ENCODE data around the gene MDP1. TPM values are rescaled to one million over a fixed set of nuclear protein-coding genes. Genes with fewer than 3 reads are reported as not detected.
A peak's percentile ranks its signal among the peaks of the same experiment; 100 is the strongest.

The MDP1 gene
- total and polyA plus RNA-seq, 7 donors: 6.2 to 19.7 (median 13.0) TPM

- peak in 1 of 4 donors; percentile 15 for ATAC-seq
- WGBS, 3 donors: 61 to 67% (median 66%) methylated on average over 16 of the region's 16 CpGs
- intact Hi-C loops (cut with DNase I): no loop called here
Observed at GRCh38 chr14:24259282-24260025, 43.6 kb upstream of the MDP1 start.

GRCh38 chr14:24258548-24259265 is 42.8 kb upstream of the MDP1 start:
- DNase-seq: no peak

More at GRCh38 chr14:24259282-24260025, 43.6 kb upstream of the MDP1 start:
- TF ChIP-seq CTCF (IDR thresholded peaks at IDR 0.05): no peak
- Histone ChIP-seq H3K36me3 (ENCODE audit: insufficient read depth in 1 of 2, low read depth in 1 of 2) (no peaks in the 10 kb centered on the region), H3K4me1 (no peaks in the 10 kb centered on the region), H3K27ac (no peak overlapping the region), H3K9me3 (no peaks in the 10 kb centered on the region), H3K4me3 (no peak overlapping the region), H3K27me3 (ENCODE audit: insufficient read depth in 3 of 3, low read length in 2 of 3) (no peaks in the 10 kb centered on the region)
- DNase-seq: no peak

GRCh38 chr14:24258119-24258518 is 42.3 kb upstream of the MDP1 start:
- intact Hi-C loops (cut with DNase I): no loop called here
- Histone ChIP-seq H3K9me3 (no peaks in the 10 kb centered on the region), H3K27me3 (ENCODE audit: insufficient read depth in 3 of 3, low read length in 2 of 3) (no peaks in the 10 kb centered on the region), H3K4me1 (no peaks in the 10 kb centered on the region), H3K36me3 (ENCODE audit: insufficient read depth in 1 of 2, low read depth in 1 of 2) (no peaks in the 10 kb centered on the region), H3K4me3 (no peak overlapping the region), H3K27ac (no peak overlapping the region)
- 83 to 86% (median 86%) methylated on average over 9 of the region's 9 CpGs for WGBS, 3 donors
- TF ChIP-seq CTCF (IDR thresholded peaks at IDR 0.05): no peak
- DNase-seq (no peak), ATAC-seq (no peak)

More at GRCh38 chr14:24258548-24259265, 42.8 kb upstream of the MDP1 start:
- no peak for TF ChIP-seq CTCF (IDR thresholded peaks at IDR 0.05)
- 85 to 89% (median 88%) methylated on average over 18 of the region's 18 CpGs for WGBS, 3 donors
- H3K9me3 ChIP-seq: no peaks in the 10 kb centered on the region
- no peaks in the 10 kb centered on the region for H3K27me3 ChIP-seq (ENCODE audit: insufficient read depth in 3 of 3, low read length in 2 of 3)
- intact Hi-C loops (cut with DNase I): no loop called here
- H3K27ac ChIP-seq: no peak overlapping the region
- peak in 1 of 4 donors; percentile 16 for ATAC-seq
- no peaks in the 10 kb centered on the region for H3K4me1 ChIP-seq
- H3K36me3 ChIP-seq (ENCODE audit: insufficient read depth in 1 of 2, low read depth in 1 of 2): no peaks in the 10 kb centered on the region
- no peak overlapping the region for H3K4me3 ChIP-seq

GRCh38 chr14:24256960-24257359 is 41.1 kb upstream of the MDP1 start:
- no peaks in the 10 kb centered on the region for H3K36me3 ChIP-seq (ENCODE audit: insufficient read depth in 1 of 2, low read depth in 1 of 2)
- no peak overlapping the region for H3K27ac ChIP-seq
- H3K4me3 ChIP-seq: no peak overlapping the region
- H3K4me1 ChIP-seq: no peaks in the 10 kb centered on the region
- ATAC-seq (peak in 1 of 4 donors; percentile 17), DNase-seq (no peak)
- intact Hi-C loops (cut with DNase I): no loop called here
- no peaks in the 10 kb centered on the region for H3K27me3 ChIP-seq (ENCODE audit: insufficient read depth in 3 of 3, low read length in 2 of 3)
- 63 to 86% (median 70%) methylated on average over 4 of the region's 4 CpGs for WGBS, 3 donors
- H3K9me3 ChIP-seq: no peaks in the 10 kb centered on the region
- no peak for TF ChIP-seq CTCF (IDR thresholded peaks at IDR 0.05)
